Left cardiac atrium (tissue), 4 donors: ENCODE measurements around the gene ARHGAP31. TPM values are rescaled to one million over a fixed set of nuclear protein-coding genes. Genes with fewer than 3 reads are reported as not detected.
"Not testable (repeated sequence)": the region's sequence is repeated elsewhere in the genome, so short reads cannot be mapped to it uniquely, and the experiment has no call there.

Source experiments
- ATAC-seq, 2 donors: fragments of 200-7000 bp; cut with Tn5 transposase; one replicate each; pipeline ENCODE4 v1.9.1; 2020; ENCODE audit warnings: mild to moderate bottlenecking in 2 of 2, moderate library complexity in 2 of 2
- DNase-seq: peaks from one replicate; pipeline ENCODE4 v3.0.0-alpha.2; 2020
- intact Hi-C, 2 donors: fragments of 100-400 bp; cut with DNase I; formaldehyde crosslinking; loops; one replicate each; pipeline versions ENCODE4 v1.14.1 to v1.15.1; 2022 to 2023
- total RNA-seq, 2 donors: library from RNA; stranded (reverse); fragmentation: NEBNext Ultra II Directional; extraction: Animal tissue kit (Norgen Biotek cat#: 25700); gene quantifications; one replicate each; pipeline ENCODE4 v1.2.1, GENCODE V29; 2021
- donor health status: DM: no; HTN: yes; CAD: no.
- donor health status: DM: no; HTN: yes; CAD: no; lungs with severe emphysema.
- donor health status: DM: yes; HTN: yes; CAD: no.
- donor health status: Dilated cardiomyopathy.

Gene ARHGAP31
- total RNA-seq, 2 donors from 2014 or later, result 33.5 to 44.0 TPM

- DNase-seq (no peak), ATAC-seq (peak; percentile 70 to 86)
- intact Hi-C loops, result no loop called here
Observed at GRCh38 chr3:119310071-119310470, 15.9 kb downstream of the ARHGAP31 start.

GRCh38 chr3:119311081-119311925 lies 17.1 kb downstream of the ARHGAP31 start:
- DNase-seq, result no peak
- ATAC-seq, result peak in 1 of 2 donors; percentile 15
- intact Hi-C loops, result no loop called here

DNA sequence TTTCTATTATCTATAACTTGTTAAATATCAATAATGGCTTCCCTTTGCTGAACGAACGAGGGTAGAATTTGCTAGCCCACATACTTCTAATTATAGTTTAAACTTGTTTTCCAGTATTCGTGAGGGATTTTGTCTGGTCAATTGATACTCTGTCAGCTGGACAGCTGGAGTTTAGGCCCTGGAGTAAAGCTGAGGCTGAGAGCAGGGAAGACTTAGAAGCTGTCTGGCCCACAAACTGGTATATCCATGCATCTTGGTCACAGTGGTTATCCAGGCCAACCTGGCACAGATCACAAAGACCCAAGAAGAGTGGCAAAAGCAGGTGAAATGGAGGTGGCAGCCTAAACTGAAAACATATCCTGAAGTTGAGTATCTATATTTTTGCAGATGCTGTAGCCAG lies 19.3 kb downstream of the ARHGAP31 start:
- ATAC-seq (no peak), DNase-seq (no peak)
- intact Hi-C loops, result no loop called here

DNA sequence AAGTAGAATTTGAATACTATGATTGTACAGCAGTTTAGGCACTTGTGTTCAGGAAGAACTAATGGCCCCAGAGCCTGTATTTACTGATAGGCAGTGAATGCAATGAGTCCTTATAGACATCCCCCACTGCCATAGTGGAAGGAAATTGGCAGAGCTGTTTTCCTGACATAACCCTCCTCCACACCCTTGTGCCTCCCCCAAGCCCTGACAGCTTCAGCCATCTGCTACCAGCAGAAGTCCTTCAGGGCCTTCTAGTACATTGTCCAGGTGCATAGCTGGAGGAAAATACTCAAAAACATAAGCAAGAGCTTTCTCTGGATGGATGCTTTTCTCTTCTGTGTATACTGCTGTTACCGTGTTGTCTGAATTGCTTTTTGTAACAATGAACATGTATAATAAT lies 20.6 kb downstream of the ARHGAP31 start:
- intact Hi-C loops, result no loop called here
- ATAC-seq, result no peak

GRCh38 chr3:119315600-119316312 lies 21.6 kb downstream of the ARHGAP31 start:
- DNase-seq (no peak), ATAC-seq (no peak)
- intact Hi-C loops, result no loop called here

More for the DNA sequence above, 20.6 kb downstream of the ARHGAP31 start:
- no peak for DNase-seq

DNA sequence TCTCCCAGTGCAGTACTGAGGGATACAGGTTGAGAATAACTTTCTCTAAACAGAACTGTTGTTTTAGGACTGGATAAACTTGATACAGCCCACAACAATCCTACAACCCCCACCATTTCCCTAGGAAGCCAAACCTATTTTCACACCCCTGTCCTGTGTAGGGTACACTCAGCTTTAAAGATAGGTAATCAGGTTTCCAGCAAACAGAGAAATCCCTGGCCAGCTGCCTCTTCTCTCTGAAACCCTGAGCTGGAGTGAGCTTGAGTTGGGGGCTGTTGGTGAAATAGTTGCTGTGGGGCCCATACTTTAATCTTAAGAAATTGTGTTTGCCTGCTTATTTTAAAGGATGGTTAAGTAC lies 22.1 kb downstream of the ARHGAP31 start:
- DNase-seq, result no peak
- intact Hi-C loops, result no loop called here
- no peak for ATAC-seq

DNA sequence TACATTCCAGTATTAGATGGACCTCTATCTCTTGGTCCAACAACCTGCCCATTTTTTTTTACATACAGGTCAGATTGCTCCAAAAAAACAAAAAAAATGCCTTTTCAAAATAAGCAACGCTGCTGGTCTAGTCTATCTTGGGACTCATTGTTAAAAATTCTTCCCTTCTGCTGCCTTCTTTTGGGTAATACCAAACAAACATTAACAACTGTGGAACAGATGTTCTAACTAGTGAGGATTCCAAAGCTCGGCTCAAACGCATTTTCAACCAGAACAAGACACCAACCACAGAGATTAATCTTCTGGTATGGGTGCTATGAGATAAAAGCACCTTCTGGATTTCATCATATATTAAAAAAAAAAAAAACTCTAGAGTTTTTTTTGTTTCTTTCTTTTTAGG lies 24.7 kb downstream of the ARHGAP31 start:
- DNase-seq (no peak), ATAC-seq (no peak)
- intact Hi-C loops, result no loop called here

- no peak for ATAC-seq
- DNase-seq, result no peak
- intact Hi-C loops, result no loop called here
Observed at GRCh38 chr3:119319311-119319710, 25.1 kb downstream of the ARHGAP31 start.

DNA sequence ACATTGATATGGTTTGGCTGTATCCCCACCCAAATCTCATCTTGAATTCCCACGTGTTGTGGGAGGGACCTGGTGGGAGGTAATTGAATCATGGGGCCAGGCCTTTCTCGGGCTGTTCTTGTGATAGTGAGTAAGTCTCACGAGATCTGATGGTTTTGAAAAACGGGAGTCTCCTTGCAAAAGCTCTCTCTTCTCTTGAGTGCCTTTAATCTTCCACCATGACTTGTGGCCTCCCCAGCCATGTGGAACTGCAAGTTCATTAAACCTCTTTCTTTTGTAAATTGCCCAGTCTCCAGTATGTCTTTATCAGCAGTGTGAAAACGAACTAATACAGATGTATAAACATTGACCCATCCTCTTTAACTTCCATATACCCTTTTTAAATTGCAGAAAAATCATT lies 26.6 kb downstream of the ARHGAP31 start:
- intact Hi-C loops, ATAC-seq, DNase-seq: not testable (repeated sequence)

DNA sequence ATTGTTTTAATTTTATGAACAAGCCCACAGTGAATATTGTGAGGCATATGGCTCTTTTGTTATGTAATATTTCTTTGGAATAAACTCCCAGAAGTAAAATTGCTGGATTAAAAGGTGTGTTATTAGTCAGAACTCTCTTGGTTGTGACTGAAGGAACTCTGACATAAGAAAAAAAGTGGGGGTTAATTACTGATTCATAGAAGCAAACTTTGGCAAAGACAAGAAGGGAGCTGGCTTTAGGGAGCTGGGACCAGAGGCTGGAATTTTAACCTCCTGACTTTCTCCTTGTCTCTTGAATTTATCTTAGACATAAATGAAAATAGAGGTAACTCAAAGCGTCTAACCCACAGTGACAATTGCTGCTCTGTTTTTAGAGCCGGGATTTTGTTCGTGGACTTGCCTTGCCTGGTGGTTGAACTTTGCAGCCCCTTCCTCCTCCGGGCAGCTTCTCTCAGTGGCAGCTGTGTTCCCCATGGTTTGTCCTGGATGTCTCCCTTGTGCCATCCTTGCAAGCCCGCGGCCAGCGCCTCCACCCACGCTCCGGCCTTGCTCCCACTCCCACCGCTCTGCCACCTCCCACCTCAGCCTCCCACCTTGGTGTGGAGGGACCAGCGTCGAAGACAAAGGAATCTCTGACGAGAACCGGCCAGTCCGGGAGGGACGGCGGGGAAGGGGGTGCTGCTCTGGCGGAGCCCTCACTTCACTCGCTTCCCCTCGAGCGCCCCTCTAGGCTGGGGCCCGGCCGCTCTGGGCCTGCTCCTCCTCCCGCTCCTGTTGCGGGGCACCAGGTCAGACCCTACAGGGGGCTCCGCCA lies 28.0 kb downstream of the ARHGAP31 start:
- peak; percentile 71 to 72 for ATAC-seq
- intact Hi-C loops, result no loop called here
- DNase-seq, result no peak

DNA sequence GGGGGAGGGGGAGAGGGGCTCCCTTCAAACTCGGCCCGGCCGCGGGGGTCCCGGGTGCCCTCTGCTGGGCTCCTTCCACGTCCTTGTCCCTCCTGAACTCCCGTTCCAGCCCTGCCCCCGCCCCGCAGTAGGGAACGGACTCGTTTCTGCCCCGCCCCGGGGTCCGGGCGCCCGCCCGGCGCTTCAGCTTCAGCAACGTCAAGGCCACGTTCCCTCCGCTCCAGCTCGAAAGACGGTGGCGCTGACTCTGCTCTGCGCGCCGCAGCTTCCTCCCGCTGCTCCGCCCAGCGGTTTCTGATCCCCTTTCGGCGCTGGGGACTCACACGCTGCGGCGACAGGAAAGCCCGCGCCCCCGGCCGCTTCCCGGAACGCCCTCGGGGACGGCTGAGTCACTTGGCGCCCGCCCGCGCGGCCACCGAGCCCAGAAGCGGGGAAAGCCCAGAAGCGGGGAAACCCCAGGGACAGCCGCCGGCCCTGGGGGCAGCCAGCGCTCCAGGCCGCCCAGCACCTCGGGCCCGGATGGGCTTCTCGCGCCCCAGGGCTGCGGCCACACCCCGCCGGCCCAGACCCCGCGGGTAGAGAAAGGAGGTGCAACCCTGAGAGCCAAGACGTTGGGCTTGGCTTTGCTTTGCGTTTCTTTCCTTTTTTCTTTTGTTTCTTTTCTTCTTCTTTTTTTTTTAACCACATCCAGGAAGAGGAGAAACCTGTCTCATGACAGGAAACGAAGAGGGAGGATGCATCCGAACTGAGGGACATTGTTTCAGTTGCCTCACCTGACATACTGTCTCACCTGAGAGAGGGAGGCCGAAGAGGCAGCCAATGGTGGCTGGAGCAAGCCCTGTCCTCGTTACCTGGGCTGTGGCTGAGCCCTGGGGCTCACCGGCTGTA lies 28.9 kb downstream of the ARHGAP31 start:
- peak; percentile 93 to 95 for ATAC-seq
- intact Hi-C loops, result no loop called here

DNA sequence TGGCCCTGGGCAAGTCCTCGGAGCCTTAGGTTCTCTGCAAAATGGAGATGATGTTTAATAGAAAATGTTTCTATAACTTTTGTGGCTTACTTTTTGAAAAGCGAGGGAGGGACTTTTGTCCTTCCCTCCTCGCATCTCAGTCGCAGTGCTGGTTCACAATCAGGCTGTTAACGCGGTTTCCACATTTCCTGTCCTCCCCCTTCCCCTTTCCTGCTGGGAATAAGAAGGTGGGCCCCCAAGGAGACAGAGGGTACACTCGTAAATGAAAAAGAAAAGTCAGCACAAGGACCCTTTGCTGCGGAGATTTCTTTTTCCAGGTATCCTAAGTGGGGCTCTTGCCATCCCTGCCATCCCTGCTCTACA lies 29.5 kb downstream of the ARHGAP31 start:
- no peak for DNase-seq
- ATAC-seq, result no peak
- intact Hi-C loops, result no loop called here

More for the DNA sequence above, 28.9 kb downstream of the ARHGAP31 start:
- DNase-seq, result peak; percentile 94

DNA sequence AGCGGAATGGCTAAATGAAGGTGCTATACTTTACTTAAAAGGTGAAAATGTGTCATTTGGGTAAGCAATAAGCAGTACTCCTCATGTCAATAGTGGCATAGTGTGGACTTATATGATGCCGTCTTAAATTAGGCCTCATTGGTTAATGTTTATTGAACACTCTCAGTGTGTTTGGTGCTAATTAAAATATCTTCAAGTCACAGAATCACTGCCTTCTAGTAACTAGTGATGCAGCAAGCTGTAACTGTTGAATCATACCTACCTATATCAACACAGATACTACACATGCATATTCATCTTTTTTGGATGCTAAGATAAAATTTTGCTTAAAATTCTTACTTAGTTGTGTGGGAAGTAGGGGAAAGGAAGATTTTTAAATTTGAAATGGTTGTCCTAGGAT lies 30.7 kb downstream of the ARHGAP31 start:
- intact Hi-C loops, result no loop called here
- ATAC-seq (no peak), DNase-seq (no peak)

DNA sequence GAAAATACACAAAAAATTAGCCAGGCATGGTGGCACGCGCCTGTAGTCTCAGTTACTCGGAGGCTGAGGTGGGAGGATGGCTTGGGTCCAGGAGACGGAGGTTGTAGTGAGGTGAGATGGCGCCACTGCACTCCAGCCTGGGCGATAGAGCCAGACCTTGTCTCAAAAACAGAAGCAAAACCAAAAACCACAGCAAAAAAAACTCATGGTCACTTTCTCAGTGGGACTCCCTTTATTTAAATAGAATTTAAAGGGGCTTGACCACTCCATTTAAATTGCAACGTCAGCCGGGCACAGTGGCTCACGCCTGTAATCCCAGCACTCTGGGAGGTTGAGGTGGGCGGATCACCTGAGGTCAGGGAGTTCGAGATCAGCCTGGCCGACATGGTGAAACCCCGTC lies 32.8 kb downstream of the ARHGAP31 start:
- DNase-seq, result no peak
- intact Hi-C loops, result no loop called here
- ATAC-seq, result no peak

DNA sequence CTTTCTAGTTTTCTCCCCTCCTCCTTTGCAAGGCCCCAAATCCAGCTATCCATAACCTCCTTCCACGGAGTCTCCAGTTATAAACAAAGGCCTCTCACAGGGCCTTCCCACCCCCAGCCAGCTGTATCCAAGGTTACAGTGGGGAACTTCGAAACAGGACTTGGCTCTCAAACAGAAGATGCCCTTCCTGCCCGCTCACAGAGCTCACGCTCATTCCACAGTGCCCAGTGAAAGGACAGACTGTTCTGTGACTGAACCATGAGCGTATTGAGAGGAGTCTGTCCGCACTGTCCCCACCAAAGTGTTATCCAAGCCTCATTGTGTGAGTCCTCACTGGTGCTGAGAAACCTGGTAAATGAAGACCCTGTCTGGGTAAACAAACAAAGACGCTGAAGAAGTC lies 35.4 kb downstream of the ARHGAP31 start:
- DNase-seq, result no peak
- peak in 1 of 2 donors; percentile 11 for ATAC-seq

DNA sequence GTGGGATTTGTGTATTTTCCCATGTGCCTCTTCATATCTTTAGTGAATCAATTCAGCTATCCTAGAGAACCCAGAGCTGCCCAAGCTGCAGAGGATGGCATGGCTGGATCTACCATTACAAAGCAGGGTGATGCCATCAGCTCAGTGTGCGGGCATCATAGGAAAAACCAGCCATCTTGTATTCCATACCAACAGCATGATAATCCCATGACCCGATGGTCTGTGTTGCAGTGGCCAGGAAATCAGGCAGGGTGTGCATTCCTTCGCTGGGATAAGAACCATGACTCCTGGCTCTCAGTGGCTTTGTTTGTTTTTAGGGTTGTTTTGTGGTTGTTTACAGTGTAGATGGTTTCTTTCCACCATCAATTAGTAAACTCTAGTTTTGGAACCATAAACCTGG lies 36.0 kb downstream of the ARHGAP31 start:
- DNase-seq, result no peak
- no peak for ATAC-seq
- intact Hi-C loops, result loop anchor here in 1 of 2 donors (5.0 kb wide), 1 partner anchor 33 kb away; no protein-coding TSS in a partner anchor

More for the DNA sequence above, 35.4 kb downstream of the ARHGAP31 start:
- intact Hi-C loops, result no loop called here

GRCh38 chr3:119330858-119331257 lies 36.7 kb downstream of the ARHGAP31 start:
- ATAC-seq, result no peak
- intact Hi-C loops, result loop anchor here in 1 of 2 donors (5.0 kb wide), 1 partner anchor 34 kb away; no protein-coding TSS in a partner anchor
- DNase-seq, result no peak

DNA sequence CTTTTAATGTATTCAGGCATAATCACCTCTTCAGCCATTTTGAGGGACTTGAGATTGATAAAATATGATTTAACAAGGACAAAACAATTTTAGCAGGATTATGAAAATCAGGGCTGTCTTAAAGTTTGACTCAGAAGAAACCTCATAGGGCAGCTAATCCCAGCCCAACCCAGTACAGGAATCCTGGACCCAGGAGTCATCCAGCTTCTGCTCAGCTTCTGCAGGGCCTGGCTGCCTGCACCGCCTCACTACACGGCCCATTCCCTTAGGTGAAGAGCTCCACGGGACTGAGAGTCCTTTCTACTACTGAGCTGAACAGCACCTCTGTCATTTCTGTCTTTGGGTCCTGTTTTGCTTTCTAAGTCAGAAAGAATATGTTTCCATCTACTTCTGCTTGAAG lies 37.5 kb downstream of the ARHGAP31 start:
- ATAC-seq (peak in 1 of 2 donors; percentile 23), DNase-seq (no peak)
- intact Hi-C loops, result loop anchor here in 1 of 2 donors (5.0 kb wide), 1 partner anchor 34 kb away; no protein-coding TSS in a partner anchor
